Middle frontal gyrus (tissue), 1 donor: ENCODE results near the gene ACAP3.
"Not testable (repeated sequence)": the region's sequence is repeated elsewhere in the genome, so short reads cannot be mapped to it uniquely, and the experiment has no call there.

Experiments used
- DNase-seq: peaks from one replicate; pipeline ENCODE4 v3.0.0-alpha.2; 2015; ENCODE audit warnings: low spot score; ENCODE audit errors: extremely low spot score

The ACAP3 gene

DNA sequence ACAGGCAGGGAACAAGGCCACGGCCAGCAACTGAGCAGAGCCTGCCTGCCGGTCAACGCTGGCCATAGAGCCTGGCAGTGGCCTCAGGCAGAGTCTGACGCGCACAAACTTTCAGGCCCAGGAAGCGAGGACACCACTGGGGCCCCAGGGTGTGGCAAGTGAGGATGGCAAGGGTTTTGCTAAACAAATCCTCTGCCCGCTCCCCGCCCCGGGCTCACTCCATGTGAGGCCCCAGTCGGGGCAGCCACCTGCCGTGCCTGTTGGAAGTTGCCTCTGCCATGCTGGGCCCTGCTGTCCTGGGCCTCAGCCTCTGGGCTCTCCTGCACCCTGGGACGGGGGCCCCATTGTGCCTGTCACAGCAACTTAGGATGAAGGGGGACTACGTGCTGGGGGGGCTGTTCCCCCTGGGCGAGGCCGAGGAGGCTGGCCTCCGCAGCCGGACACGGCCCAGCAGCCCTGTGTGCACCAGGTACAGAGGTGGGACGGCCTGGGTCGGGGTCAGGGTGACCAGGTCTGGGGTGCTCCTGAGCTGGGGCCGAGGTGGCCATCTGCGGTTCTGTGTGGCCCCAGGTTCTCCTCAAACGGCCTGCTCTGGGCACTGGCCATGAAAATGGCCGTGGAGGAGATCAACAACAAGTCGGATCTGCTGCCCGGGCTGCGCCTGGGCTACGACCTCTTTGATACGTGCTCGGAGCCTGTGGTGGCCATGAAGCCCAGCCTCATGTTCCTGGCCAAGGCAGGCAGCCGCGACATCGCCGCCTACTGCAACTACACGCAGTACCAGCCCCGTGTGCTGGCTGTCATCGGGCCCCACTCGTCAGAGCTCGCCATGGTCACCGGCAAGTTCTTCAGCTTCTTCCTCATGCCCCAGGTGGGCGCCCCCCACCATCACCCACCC lies 23.6 kb upstream of the ACAP3 start, which contains the start of gene TAS1R3:
TSS of gene TAS1R3 (plus strand) at position 213 of the 898 bp plus-strand sequence. CDS start at position 279, 66 bp downstream.
- DNase-seq: no peak

DNA sequence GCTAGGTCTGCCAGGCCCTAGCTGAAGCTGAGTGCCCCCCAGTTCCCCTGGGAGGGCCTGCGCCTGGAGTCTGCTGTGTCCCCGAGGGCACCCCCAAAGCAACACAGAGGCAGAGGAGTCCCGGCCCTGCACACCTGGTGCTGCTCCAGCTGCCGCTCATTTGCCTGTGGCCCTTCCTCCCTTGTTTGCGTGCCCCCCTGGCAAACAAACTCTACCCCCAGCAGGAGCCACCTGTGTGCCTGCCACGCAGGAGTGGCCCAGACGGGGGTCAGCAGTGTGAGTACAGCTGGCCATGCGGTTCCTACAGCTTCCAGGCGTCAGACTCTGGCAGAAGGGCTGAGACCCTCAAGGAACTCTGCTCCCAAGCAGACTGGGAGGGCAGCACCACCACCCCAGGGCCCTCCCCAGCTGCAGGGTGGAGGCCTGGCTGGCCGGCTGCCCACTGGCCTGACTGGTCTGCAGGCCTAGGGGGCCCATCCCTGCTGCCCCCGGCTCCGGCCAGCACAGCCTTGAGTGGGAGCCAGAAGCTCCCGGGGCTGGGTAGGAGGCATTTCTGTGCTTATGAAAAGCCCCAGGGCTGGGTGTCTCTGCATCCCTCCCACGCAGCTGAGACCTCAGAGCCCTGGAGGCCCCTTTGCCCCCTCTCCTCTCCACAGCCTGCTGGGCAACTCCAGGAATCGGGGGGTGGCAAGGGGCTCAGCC lies 22.8 kb upstream of the ACAP3 start:
- no peak for DNase-seq

DNA sequence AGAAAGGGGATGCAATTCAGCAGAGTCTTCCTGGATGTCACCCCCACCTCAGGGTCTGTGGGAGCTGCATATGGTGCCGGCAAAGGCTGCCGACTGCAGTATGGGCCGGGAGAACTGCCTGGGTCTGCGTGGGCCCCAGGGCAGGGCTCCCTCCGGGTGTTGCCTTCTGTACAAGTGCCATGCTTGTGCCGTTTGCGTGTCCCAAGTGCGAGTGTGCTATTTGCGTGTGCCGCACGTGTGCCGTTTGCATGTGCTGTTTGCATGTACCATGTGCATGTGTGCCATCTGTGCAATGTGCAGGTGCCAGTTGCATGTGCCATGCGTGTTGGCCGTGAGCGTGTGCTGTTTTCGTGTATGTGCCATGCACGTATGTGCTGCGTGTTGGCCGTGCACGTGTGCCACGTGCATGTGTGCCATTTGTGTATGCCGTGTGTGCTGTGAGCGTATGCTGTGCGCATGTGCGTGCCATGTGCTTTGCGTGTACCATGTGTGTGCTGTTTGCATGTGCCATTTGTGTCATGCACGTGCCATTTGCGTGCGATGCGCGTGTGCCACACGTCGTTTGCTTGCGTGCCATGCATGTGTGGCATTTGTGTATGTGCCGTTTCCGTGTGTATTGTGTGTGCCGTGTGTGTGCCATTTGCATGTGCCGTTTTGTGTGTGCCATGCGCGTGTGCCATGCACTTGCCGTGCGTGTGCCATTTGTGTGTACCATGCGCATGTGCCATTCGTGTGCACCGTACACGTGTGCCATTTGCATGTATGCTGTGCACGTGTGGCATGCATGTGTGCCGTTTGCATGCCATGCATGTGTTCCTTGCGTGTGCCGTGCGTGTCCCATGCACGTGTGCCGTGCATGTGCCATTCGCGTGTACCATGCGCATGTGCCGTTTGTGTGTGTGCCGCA lies 21.8 kb upstream of the ACAP3 start:
- no peak for DNase-seq

DNA sequence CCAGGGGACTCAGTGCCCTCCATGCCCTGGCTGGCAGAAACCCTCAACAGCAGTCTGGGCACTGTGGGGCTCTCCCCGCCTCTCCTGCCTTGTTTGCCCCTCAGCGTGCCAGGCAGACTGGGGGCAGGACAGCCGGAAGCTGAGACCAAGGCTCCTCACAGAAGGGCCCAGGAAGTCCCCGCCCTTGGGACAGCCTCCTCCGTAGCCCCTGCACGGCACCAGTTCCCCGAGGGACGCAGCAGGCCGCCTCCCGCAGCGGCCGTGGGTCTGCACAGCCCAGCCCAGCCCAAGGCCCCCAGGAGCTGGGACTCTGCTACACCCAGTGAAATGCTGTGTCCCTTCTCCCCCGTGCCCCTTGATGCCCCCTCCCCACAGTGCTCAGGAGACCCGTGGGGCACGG lies 20.5 kb upstream of the ACAP3 start:
- no peak for DNase-seq

DNA sequence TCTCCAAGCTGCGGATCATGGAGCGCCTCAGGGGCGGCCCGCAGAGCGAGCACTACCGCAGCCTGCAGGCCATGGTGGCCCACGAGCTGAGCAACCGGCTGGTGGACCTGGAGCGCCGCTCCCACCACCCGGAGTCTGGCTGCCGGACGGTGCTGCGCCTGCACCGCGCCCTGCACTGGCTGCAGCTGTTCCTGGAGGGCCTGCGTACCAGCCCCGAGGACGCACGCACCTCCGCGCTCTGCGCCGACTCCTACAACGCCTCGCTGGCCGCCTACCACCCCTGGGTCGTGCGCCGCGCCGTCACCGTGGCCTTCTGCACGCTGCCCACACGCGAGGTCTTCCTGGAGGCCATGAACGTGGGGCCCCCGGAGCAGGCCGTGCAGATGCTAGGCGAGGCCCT lies 19.6 kb upstream of the ACAP3 start:
- DNase-seq: no peak

DNA sequence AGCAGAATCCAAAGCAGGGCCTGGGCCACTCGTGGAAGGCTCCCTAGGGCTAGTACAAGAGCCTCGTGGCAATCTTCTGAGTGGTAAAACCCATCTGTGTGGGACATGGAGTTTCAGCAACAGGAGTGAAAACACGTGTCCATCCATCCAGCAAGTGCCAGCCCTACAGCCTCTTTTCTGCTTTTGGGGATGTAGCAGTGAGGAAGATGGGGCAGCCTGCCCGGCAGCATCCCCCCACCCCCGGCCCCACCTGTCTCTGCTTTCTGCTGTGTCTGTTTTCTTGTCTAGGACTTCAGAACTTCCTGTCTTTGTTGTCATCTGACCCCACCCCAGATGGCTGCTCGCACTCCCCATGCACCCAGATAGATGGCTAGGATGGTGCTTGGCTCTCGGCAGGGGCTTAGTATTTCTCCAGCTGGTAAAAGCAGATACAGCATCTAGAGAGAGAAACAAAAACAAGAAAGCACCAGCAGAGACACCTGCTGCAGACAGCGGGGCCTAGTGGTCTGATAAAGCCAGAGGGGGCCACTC lies 18.4 kb upstream of the ACAP3 start:
- no peak for DNase-seq

DNA sequence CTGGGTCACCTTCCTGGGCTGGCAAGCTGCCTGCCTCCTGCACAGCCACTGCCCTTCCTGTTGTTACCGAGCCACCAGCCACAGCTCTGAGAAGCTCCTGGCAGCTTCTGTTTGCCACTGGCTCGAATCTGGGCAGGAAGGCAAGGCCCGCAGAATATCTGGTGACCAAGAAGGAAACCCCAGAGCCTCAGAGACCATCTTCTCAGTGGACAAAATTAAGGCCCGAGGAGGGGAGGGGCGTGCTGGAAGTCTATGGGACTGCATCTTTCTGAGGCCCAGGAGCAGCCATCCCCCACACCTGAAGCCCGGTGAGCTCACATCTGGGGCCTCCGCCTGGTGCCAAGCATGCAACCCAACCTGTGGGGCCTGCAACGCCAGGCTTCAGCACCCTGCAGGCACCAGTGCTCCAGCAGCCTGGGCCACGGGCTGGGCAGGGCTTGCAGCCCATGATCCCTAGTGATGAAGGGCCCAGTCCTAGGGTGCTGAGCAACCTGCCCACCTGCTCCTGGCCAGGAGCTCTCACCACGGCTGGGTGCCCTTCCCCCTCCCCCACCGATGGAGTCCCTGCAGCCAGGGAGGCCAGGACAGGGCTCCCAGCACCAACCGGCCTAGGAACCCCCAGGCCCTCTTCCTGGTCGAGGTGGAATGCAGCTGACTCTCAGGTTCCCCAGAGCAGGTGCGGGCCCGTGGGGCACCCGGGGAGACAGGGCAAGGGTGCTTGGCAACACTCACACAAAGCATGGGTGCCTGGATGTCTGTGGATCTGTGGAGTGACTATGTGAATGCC lies 17.8 kb upstream of the ACAP3 start:
- no peak for DNase-seq

DNA sequence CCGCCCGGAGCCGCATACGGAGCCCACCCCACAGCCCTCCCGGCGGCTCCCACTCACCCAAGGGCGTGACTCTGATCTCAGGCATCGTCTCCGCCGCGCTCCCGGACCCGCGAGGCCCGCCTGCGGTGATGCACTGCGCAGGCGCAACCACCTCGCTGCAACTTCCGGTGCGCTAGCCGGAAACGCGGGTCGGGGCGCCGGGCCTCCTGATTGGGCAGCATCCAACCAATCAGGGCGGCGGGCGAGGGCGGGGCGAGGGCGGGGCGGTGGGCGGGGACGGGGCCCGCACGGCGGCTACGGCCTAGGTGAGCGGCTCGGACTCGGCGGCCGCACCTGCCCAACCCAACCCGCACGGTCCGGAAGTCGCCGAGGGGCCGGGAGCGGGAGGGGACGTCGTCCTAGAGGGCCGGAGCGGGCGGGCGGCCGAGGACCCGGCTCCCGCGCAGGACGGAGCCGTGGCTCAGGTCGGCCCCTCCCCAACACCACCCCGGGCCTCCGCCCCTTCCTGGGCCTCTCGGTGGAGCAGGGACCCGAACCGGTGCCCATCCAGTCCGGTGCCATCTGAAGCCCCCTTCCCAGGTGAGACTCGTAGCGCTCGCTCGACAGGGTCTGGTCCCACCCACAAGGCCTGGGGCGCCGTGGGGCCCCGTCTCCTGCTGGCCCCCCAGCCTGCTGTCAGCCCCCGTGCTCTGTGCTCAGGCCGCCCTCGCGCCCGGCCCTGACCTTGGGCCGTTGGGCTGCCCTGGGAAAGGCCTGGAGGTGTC lies 17.0 kb upstream of the ACAP3 start, which contains the start of the genes CPTP and INTS11:
TSS of gene CPTP (plus strand) at position 279 of the 764 bp plus-strand sequence. CDS start 2,109 bp downstream, outside the sequence.
TSS of gene INTS11 (minus strand) at position 137 of the 764 bp plus-strand sequence. CDS start at position 85, 52 bp downstream.
- DNase-seq: peak; percentile 84

DNA sequence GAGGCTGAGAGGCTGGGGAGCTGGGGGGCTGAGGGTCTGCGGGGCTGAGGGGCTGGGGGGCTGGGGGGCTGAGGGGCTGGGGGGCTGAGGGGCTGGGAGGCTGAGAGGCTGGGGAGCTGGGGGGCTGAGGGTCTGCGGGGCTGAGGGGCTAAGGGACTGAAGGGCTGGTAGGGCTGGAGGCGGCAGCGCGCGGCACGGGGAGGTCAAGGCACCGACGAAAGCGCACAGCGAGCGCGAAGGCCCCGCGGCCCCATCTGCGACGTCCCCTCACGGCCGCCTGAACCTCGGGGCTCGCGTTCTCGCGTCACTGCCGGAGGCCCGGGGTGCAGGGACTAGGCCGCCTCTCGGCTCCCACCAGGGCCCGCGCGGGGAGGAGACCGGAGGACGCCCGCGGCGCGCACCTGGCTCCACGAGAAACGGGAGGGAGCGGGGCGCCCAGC lies 16.4 kb upstream of the ACAP3 start:
- DNase-seq: no peak

DNA sequence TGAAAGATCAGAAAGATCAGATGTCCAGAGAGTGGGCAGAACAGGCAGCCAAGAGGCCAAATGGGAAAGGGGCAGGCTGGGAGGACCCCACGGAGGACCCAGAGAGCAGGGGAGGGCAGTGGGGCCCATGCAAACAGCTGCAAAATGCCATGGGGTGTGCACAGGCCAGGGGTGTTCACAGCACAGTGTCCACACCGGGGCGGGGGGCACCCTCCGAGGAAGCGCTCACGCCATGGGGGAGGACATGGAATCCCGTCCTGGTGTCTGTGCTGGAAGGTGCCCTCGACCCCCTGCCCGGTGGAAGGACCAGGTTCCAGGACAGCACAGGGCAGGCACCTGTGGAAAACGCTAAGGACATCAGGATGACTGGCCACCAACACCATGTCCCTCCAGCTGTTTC lies 15.2 kb upstream of the ACAP3 start:
- no peak for DNase-seq

DNA sequence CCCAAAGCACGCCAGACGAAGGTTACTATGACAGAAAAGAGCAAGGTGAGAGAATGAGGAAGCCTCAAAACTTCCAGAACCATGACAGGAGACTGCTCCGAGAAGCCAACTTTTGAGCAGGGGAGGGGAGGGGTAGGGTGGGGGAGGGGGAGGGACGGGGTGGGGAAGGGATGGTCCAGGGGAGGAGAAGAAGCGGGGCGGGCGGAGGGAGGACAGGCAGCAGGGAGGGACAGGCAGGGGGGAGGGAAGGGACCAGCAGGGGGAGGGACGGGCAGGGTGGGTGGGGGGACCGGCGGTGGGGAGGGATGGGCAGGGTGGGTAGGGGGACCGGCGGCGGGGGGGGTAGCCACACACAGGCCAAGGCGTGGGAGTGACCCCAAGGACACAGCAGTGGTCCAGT lies 14.7 kb upstream of the ACAP3 start:
- DNase-seq: no peak

DNA sequence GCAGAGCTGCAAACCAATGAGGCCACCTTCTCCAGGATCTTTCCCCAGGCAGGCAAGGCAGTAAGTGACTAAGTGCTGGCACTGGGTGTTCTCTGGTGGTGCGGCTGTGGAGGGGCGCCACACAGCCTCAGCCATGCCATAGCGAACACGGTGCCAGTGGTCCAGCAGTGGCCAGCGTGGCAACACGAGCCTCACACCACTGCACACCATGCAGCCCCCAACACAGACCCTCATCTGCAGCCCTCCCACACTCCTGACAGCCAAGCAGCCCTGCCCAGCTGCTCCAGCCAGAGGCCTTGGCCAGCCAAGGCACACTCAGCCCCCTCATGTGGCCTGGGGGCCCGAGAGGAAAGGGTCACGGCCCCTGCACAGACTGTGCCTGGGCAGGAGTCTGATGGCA lies 13.7 kb upstream of the ACAP3 start:
- no peak for DNase-seq

DNA sequence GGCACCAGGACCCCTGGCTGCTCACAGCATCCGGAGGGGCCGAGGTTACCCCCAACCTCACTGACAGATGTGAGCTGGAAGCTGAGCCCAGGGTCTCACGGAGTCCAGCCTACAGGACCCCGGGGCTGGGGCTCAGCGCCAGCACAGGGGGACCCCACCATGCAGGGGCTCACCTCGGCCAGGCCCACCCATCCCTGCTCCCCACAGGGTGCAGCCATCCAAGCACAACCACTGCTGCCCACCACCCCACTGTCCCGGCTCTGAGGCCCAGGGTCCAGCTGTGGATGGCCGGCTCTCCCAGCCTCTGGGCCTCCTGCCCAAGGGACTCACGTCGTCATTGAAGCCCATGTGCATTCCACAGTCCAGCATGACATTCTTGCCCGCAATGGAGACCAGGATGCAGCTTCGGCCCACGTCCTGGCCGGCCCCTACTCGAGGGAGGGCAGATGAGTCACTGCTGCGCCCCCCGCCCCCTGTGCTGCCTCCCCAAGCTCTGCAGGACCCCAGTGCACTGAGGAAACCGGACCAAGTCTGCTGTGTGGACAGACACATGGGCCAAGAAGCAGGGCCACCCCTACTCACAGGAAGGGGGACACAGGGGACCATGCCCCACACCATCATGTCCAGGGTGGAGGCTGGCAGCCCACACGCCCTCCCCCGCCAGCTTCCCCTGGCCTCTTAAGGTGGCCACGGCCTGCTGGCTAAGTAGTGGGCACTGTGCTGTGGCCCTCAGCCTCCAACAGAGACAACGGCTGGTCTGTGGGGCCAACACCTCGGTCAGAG lies 13.1 kb upstream of the ACAP3 start:
- DNase-seq: no peak

DNA sequence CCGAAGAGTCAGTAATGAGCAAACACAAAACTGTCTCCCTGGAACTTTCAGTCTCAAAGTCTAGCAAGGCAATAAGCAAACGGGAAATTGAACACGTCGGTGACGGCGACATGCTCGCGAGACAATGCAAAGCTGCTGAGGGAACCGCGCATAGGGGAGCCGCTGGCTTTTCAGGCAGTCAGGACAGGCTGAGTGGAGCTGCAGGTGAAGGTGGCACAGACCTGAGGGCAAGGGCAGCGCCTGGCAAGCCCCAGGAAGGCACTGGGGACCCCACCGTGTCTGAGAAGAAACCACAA lies 11.9 kb upstream of the ACAP3 start:
- no peak for DNase-seq

DNA sequence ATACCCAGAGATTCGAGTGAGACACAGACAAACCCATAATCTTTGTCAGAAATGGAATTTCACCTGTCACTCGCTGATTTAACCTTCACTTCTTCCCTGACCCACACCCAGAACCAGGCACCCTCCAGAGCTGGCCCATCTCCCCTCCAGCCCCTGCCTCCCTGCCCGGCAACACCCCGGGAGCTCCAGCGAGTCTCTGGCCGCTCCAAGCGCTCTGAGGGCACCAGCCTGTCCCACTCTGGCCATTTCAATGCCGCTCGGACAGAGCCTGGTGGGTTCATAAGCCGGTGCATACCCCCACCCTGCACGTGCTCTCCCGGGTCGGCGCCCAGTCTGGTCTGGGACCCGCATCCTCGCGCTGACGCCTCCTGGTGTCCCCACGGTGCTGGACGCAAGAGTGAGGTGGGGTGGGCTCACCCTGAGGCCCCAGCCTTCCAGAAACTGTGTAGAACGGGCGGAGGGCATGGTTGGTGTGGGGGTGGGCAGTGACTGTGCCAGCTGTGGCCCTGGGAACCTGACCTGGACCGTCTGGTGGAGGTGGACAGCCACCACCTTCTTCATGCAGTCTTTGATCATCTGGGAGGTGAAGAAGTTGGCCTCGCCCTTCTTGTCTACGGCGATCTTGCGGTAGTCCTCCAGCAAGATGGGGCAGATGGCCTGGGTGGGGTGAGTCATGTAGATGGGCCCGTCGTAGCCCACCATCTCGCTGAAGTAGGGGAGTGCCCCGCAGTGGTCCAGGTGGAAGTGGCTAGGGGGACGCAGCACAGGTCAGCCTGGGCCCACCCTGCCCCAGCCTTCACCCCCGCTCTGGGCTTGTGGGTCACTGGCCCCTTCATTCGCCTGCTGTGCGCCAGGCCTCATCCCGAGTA lies 11.3 kb upstream of the ACAP3 start:
- no peak for DNase-seq

DNA sequence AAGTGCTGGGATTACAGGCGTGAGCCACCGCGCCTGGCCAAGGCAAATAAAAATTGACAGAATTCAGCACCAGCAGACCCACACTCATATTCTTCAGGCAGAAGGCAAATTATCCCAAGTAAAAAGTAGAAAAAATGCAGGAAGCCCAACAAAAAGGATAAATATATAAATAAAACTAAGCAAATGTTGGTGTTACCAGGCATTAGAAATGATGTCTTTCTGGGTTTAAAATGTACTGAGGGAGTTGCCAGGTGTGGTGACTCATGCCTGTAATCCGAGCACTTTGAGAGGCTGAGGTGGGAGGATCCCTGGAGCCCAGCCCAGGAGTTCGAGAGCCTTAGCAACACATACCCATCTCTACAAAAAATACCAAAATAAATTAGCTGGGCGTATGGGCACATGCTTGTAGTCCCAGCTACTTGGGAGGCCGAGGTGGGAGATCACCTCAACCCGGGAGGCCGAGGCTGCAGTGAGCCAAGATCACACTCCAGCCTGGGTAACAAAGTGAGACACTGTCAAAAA lies 10.5 kb upstream of the ACAP3 start:
- DNase-seq: peak; percentile 35

DNA sequence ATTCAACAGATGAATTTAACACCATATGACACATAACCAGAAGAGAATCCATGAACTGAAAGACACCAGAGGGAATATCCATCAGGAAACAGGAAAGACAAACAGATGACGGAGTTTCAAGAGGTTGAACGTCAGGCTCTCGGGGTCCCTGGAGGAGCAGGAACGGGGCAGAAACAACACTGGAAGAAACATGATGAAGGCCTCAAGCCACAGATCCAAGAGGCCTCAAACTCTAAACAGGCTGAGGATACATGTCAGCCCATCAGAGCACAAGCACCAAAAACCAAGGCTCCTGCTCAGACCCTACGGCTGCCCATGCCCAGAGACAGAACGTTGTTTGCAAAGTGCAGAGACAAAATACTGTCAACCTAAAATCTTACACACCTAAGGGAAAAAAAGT lies 9.7 kb upstream of the ACAP3 start:
- no peak for DNase-seq

DNA sequence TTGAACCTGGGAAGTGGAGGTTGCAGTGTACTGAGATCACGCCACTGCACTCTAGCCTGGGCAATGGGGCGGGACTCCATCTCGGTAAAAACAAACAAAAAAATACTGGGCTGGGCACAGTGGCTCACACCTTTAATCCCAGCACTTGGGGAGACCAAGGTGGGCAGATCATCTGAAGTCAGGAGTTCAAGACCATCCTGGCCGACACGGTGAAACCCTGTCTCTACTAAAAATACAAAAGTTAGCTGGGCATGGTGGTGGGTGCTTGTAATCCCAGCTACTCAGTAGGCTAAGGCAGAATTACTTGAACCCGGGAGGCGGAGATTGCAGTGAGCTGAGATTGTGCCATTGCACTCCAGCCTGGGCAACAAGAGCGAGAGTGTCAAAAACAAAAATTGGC lies 8.5 kb upstream of the ACAP3 start:
- DNase-seq: not testable (repeated sequence)
